PC-3 (cell line): Measurements from ENCODE around the gene MIS18A. TPM values are rescaled to one million over a fixed set of nuclear protein-coding genes. Genes with fewer than 3 reads are reported as not detected.

ENCODE experiments used
- ATAC-seq: fragments of 200-7000 bp; cut with Tn5 transposase; 2 replicates; pipeline ENCODE4 v1.9.1; 2020; ENCODE audit warnings: mild to moderate bottlenecking, moderate library complexity
- BruUV-seq: library from RNA; stranded (reverse); fragments of 400-500 nt; replicated peaks from 2 replicates; lab custom pipeline; 2021; lab: Mats Ljungman, UMichigan
- CTCF ChIA-PET: fragments of 300-600 bp; sonication (Branson Sonifier 250); formaldehyde crosslinking; loops from one replicate; lab custom pipeline; 2022; ENCODE audit warnings: antibody characterized with exemption; lab: Charles Lee
- POLR2A ChIA-PET: fragments of 300-600 bp; sonication (Branson Sonifier 250); formaldehyde crosslinking; loops from one replicate; lab custom pipeline; 2022; ENCODE audit warnings: antibody characterized with exemption; ENCODE audit not compliant: unreplicated experiment; lab: Charles Lee
- DNase-seq: peaks from one replicate; pipeline ENCODE4 v3.0.0-alpha.2; 2015
- H2AFZ ChIP-seq: fragments of 300-600 bp; sonication (generic); 2 replicates; pipeline ENCODE4 v1.6.0; 2016; ENCODE audit warnings: antibody characterized with exemption, low read length
- H3F3A ChIP-seq: fragments of 300-600 bp; sonication (generic); one replicate; pipeline ENCODE4 v1.6.0; 2017; ENCODE audit warnings: antibody characterized with exemption, low read length, control low read depth, mild to moderate bottlenecking; ENCODE audit not compliant: unreplicated experiment
- H3K27ac ChIP-seq: fragments of 300-600 bp; sonication (generic); 2 replicates; pipeline ENCODE4 v1.5.1; 2016; ENCODE audit warnings: mild to moderate bottlenecking, low read length
- H3K27me3 ChIP-seq: fragments of 300-600 bp; sonication (generic); 2 replicates; pipeline ENCODE4 v1.6.1; 2016; ENCODE audit warnings: low read length, mixed read lengths
- H3K36me3 ChIP-seq: fragments of 300-600 bp; sonication (generic); 2 replicates; pipeline ENCODE4 v1.6.1; 2016; ENCODE audit warnings: low read depth, mixed run types, low read length, mixed read lengths
- H3K4me1 ChIP-seq: fragments of 300-600 bp; sonication (generic); 2 replicates; pipeline ENCODE4 v1.5.1; 2016; ENCODE audit warnings: low read length; ENCODE audit not compliant: insufficient read depth
- H3K4me2 ChIP-seq: fragments of 300-600 bp; sonication (generic); 2 replicates; pipeline ENCODE4 v1.6.0; 2016; ENCODE audit warnings: low read length
- H3K4me3 ChIP-seq: fragments of 300-600 bp; sonication (generic); 2 replicates; pipeline ENCODE4 v1.5.1; 2016; ENCODE audit warnings: mild to moderate bottlenecking, low read length, mixed read lengths
- H3K79me2 ChIP-seq: fragments of 300-600 bp; sonication (generic); 2 replicates; pipeline ENCODE4 v1.6.1; 2017; ENCODE audit warnings: low read length, mixed read lengths
- H3K9ac ChIP-seq: fragments of 300-600 bp; sonication (generic); 2 replicates; pipeline ENCODE4 v1.6.0; 2016; ENCODE audit warnings: mild to moderate bottlenecking, low read length
- H3K9me2 ChIP-seq: fragments of 300-600 bp; sonication (generic); replicated peaks from 2 replicates; pipeline ENCODE4 v1.6.1; 2016; ENCODE audit warnings: mixed run types, low read length, mixed read lengths
- H3K9me3 ChIP-seq: fragments of 300-600 bp; sonication (generic); 2 replicates; pipeline ENCODE4 v1.6.1; 2016; ENCODE audit warnings: low read length, mixed read lengths
- H4K20me1 ChIP-seq: fragments of 300-600 bp; sonication (generic); 2 replicates; pipeline ENCODE4 v1.6.1; 2016; ENCODE audit warnings: low read length, mixed read lengths
- EZH2 ChIP-seq: fragments of 300-600 bp; sonication (generic); IDR thresholded peaks from one replicate; pipeline ENCODE4 v1.6.1; 2017; ENCODE audit warnings: antibody characterized with exemption, mild to moderate bottlenecking, low read length; ENCODE audit not compliant: unreplicated experiment
- EZH2phosphoT487 ChIP-seq: fragments of 300-600 bp; sonication (generic); IDR thresholded peaks from 2 replicates; pipeline ENCODE4 v1.6.1; 2018; ENCODE audit warnings: mild to moderate bottlenecking, antibody characterized with exemption, low read length, borderline replicate concordance
- intact Hi-C: fragments of 100-400 bp; cut with micrococcal nuclease; formaldehyde crosslinking; loops from 2 replicates; pipeline ENCODE4 v1.9.0; 2023
- total RNA-seq: library from RNA; depleted of rRNA; stranded (reverse); fragments of >200 nt; gene quantifications from 2 replicates; pipeline ENCODE4 v1.2.3, GENCODE V29; 2014
- TF ChIP-seq, protein P1 (sequence below): fragments of 300-600 bp; sonication (generic); conservative IDR thresholded peaks from 2 replicates; pipeline ENCODE4 v1.5.1; 2017; ENCODE audit warnings: antibody characterized with exemption, low read depth, mild to moderate bottlenecking, low read length

MIS18A gene
- total RNA-seq, 1 experiment from 2014 or later: 42.0 TPM

DNA sequence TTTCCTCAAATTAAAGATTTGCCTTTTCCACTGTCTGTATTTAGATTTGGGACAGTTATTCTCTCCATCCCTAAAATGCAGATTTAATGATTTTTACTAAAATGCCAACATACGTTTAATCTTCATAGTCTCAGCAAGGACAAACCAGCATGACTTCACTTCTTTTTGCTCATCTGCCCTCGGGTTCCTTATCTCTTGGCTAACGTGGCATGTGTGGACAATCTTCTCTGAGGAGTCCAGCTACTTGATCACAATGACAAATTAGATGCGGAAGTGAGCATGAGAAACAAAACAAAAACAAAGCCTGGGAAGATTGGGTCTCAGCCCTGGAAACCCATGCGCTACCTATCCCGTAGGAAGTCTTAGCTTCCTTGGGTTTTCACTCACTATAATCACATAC lies 20.8 kb upstream of the MIS18A start:
- no peaks in the 10 kb centered on the region for H4K20me1 ChIP-seq
- no peak overlapping the region for H3K4me3 ChIP-seq
- no peaks in the 10 kb centered on the region for H3K9me3 ChIP-seq
- no peak overlapping the region for H3K27ac ChIP-seq
- POLR2A ChIA-PET: no interaction called here
- no peak overlapping the region for H3K9ac ChIP-seq
- no TSS peak for BruUV-seq
- CTCF ChIA-PET: no interaction called here
- intact Hi-C loops: no loop called here
- H2AFZ ChIP-seq: no peak overlapping the region
- H3K4me1 ChIP-seq: no peaks in the 10 kb centered on the region
- H3K36me3 ChIP-seq: peaks cover 10% of the 10 kb centered on the region
- no peak for TF ChIP-seq EZH2
- H3K9me2 ChIP-seq: no peaks in the 10 kb centered on the region
- H3F3A ChIP-seq: no peaks in the 10 kb centered on the region
- no peak for ATAC-seq
- DNase-seq: no peak
- no peaks in the 10 kb centered on the region for H3K79me2 ChIP-seq
- no peaks in the 10 kb centered on the region for H3K27me3 ChIP-seq
- no peak overlapping the region for H3K4me2 ChIP-seq

DNA sequence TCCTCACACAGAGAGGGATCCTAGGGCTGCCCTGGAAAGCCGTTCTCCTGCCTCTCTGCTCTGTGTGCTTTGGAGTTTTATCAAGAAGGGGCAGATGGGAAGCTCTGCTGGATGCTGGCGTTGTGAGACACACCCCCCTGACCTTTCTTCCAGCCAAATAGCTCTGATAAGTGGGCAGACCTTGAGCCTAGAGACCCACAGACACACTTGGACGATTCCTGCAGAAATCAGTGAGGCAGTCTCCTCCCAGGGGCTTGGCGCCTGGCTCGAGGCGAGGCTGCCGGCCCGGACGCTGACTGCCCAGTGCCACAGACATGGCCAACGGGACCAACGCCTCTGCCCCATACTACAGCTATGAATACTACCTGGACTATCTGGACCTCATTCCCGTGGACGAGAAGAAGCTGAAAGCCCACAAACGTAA lies 19.8 kb upstream of the MIS18A start, which contains the start of gene MRAP:
MRAP (plus strand) TSS at position 198 of the 424 bp plus-strand sequence; CDS start at position 315, 117 bp downstream.
- DNase-seq (no peak), ATAC-seq (no peak)
- BruUV-seq: no TSS peak
- CTCF ChIA-PET: no interaction called here
- intact Hi-C loops: no loop called here
- Histone ChIP-seq H3K9me3 (no peaks in the 10 kb centered on the region), H2AFZ (no peak within 1 kb of the TSS), H3K9me2 (no peaks in the 10 kb centered on the region), H3K79me2 (no peaks in the 10 kb centered on the region), H3K4me1 (no peaks in the 10 kb centered on the region), H3K27ac (no peak within 1 kb of the TSS), H3K9ac (no peak within 1 kb of the TSS), H3K4me3 (no peak within 1 kb of the TSS), H3K36me3 (peaks cover 10% of the 10 kb centered on the region; the same call in 1 of the 2 replicates), H3K4me2 (no peak within 1 kb of the TSS), H4K20me1 (no peaks in the 10 kb centered on the region), H3K27me3 (no peaks in the 10 kb centered on the region), H3F3A (no peaks in the 10 kb centered on the region)
- POLR2A ChIA-PET: no interaction called here
- TF ChIP-seq EZH2phosphoT487: no peak
- TF ChIP-seq EZH2: no peak
- TF ChIP-seq, protein P1, sequence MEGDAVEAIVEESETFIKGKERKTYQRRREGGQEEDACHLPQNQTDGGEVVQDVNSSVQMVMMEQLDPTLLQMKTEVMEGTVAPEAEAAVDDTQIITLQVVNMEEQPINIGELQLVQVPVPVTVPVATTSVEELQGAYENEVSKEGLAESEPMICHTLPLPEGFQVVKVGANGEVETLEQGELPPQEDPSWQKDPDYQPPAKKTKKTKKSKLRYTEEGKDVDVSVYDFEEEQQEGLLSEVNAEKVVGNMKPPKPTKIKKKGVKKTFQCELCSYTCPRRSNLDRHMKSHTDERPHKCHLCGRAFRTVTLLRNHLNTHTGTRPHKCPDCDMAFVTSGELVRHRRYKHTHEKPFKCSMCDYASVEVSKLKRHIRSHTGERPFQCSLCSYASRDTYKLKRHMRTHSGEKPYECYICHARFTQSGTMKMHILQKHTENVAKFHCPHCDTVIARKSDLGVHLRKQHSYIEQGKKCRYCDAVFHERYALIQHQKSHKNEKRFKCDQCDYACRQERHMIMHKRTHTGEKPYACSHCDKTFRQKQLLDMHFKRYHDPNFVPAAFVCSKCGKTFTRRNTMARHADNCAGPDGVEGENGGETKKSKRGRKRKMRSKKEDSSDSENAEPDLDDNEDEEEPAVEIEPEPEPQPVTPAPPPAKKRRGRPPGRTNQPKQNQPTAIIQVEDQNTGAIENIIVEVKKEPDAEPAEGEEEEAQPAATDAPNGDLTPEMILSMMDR: no peak

DNA sequence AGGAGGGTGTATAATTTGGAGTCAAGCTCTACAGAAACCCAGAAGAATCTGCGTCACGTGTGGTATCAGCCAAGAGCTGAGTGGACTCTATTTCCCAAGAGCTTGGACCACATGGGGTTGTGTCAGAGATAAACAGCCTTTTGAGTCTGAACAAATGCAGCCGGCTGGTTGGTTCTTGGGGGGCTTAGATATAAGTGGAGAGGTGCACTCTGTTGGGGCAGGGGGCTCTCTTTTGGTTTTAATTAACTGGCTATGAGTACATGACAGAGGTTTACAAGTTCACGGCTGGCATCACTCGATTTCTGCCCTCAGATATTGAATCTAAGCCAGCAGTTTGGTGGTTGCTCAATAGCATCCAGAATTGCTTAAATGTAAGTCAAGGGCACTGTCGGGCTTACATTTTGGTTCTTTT lies 19.3 kb upstream of the MIS18A start:
- Histone ChIP-seq H3K9me3 (no peaks in the 10 kb centered on the region), H4K20me1 (no peaks in the 10 kb centered on the region), H3K4me1 (no peaks in the 10 kb centered on the region), H3K79me2 (no peaks in the 10 kb centered on the region), H3F3A (no peaks in the 10 kb centered on the region), H3K36me3 (peaks cover 7% of the 10 kb centered on the region; the same call in 1 of the 2 replicates), H3K9me2 (no peaks in the 10 kb centered on the region), H2AFZ (no peak overlapping the region), H3K9ac (no peak overlapping the region), H3K27ac (no peak overlapping the region), H3K4me2 (no peak overlapping the region), H3K27me3 (no peaks in the 10 kb centered on the region), H3K4me3 (no peak overlapping the region)
- no peak for TF ChIP-seq EZH2phosphoT487
- TF ChIP-seq EZH2: no peak
- TF ChIP-seq, protein P1: no peak
- intact Hi-C loops: no loop called here
- ATAC-seq (no peak), DNase-seq (no peak)
- ChIA-PET POLR2A (no interaction called here), CTCF (no interaction called here)
- no TSS peak for BruUV-seq
